H1 (cell line): Measurements from ENCODE around the gene CAPN8. TPM values are rescaled to one million over a fixed set of nuclear protein-coding genes. Genes with fewer than 3 reads are reported as not detected.

Experiments
- CTCF ChIA-PET: fragments of 300-600 bp; sonication (Branson Sonifier 250); formaldehyde crosslinking; loops from one replicate; lab custom pipeline; 2021; ENCODE audit not compliant: partially characterized antibody; lab: Charles Lee
- POLR2A ChIA-PET: fragments of 300-600 bp; sonication (Branson Sonifier 250); formaldehyde crosslinking; loops from one replicate; lab custom pipeline; 2021; ENCODE audit warnings: inconsistent platforms; ENCODE audit not compliant: partially characterized antibody; lab: Charles Lee
- DNase-seq, 2 experiments: peaks; one replicate each; pipeline versions ENCODE4 v3.0.0 to v3.0.0-alpha.2; 2010 to 2022; ENCODE audit warnings: low spot score in 2 of 2, low read depth in 1 of 2, mixed read lengths in 1 of 2
- FAIRE-seq: peaks from 2 replicates; lab custom pipeline; 2011; peaks lifted over from hg19 to GRCh38; lab: Jason Lieb, UNC
- H2AFZ ChIP-seq: 2 replicates; pipeline ENCODE4 v1.8.1; 2012; ENCODE audit warnings: low read length, inconsistent platforms
- H2AK5ac ChIP-seq: 2 replicates; pipeline ENCODE4 v1.6.1; 2013; ENCODE audit warnings: low read depth, low read length
- H2BK120ac ChIP-seq: replicated peaks from 2 replicates; pipeline ENCODE3; 2013; ENCODE audit warnings: low read depth, low read length, inconsistent platforms
- H2BK12ac ChIP-seq: 2 replicates; pipeline ENCODE4 v1.6.1; 2013; ENCODE audit warnings: low read depth, low read length
- H2BK15ac ChIP-seq: 2 replicates; pipeline ENCODE4 v1.6.1; 2013; ENCODE audit warnings: low read length
- H2BK20ac ChIP-seq: 2 replicates; pipeline ENCODE4 v1.6.1; 2013; ENCODE audit warnings: low read length
- H2BK5ac ChIP-seq: 2 replicates; pipeline ENCODE4 v1.6.1; 2013; ENCODE audit warnings: low read depth, low read length
- H3K14ac ChIP-seq: 2 replicates; pipeline ENCODE4 v1.6.1; 2013; ENCODE audit warnings: inconsistent platforms; ENCODE audit not compliant: insufficient read length
- H3K18ac ChIP-seq: 2 replicates; pipeline ENCODE4 v1.6.1; 2013; ENCODE audit warnings: low read length; ENCODE audit errors: extremely low read depth
- H3K23ac ChIP-seq: 2 replicates; pipeline ENCODE4 v1.6.1; 2013; ENCODE audit warnings: inconsistent platforms; ENCODE audit not compliant: insufficient read length
- H3K23me2 ChIP-seq: 2 replicates; pipeline ENCODE4 v1.6.1; 2013; ENCODE audit warnings: low read depth, low read length
- H3K27ac ChIP-seq: 2 replicates; pipeline ENCODE4 v1.6.1; 2011; ENCODE audit warnings: low read depth, low read length, inconsistent platforms
- H3K27me3 ChIP-seq, 4 experiments: replicated peaks in 1 of 4; 1 replicate in 1 of 4; 2 replicates in 3 of 4; pipeline versions ENCODE4 v1.6.1 to v1.8.1; 2011 to 2013; ENCODE audit warnings: low read length in 3 of 4, mild to moderate bottlenecking in 3 of 4, inconsistent platforms in 2 of 4, mixed read lengths in 2 of 4, moderate library complexity in 1 of 4; ENCODE audit not compliant: control insufficient read depth in 3 of 4, insufficient read depth in 3 of 4; ENCODE audit errors: extremely low read depth in 1 of 4
- H3K36me3 ChIP-seq, 4 experiments: 2 replicates each; pipeline versions ENCODE4 v1.6.1 to v1.8.1; 2011 to 2013; ENCODE audit warnings: mild to moderate bottlenecking in 4 of 4, low read length in 3 of 4, moderate library complexity in 2 of 4, control low read depth in 1 of 4, inconsistent platforms in 1 of 4; ENCODE audit not compliant: insufficient read depth in 4 of 4, control insufficient read depth in 2 of 4
- H3K4ac ChIP-seq: replicated peaks from 2 replicates; pipeline ENCODE3; 2013; ENCODE audit warnings: low read length, low read depth, mixed read lengths, inconsistent platforms; ENCODE audit not compliant: insufficient read length
- H3K4me1 ChIP-seq, 4 experiments: replicated peaks in 1 of 4; 1 replicate in 1 of 4; 2 replicates in 3 of 4; pipeline versions ENCODE4 v1.6.1 to v1.8.1; 2011 to 2013; ENCODE audit warnings: low read length in 3 of 4, inconsistent platforms in 2 of 4, mixed read lengths in 1 of 4; ENCODE audit not compliant: insufficient read depth in 4 of 4, control insufficient read depth in 3 of 4
- H3K4me2 ChIP-seq, 2 experiments: 2 replicates each; pipeline versions ENCODE4 v1.6.1 to v1.8.1; 2011 to 2013; ENCODE audit warnings: low read depth in 2 of 2, low read length in 2 of 2, control low read depth in 1 of 2, inconsistent platforms in 1 of 2, mild to moderate bottlenecking in 1 of 2; ENCODE audit not compliant: insufficient read depth in 1 of 2
- H3K4me3 ChIP-seq, 4 experiments: fragments of 200-600, 300-600 bp in 1 of 4; sonication (generic), shearing (Covaris generic), sonication (Bioruptor Twin) in 1 of 4; 2 replicates each; pipeline versions ENCODE4 v1.5.1 to v1.8.1; 2011 to 2016; ENCODE audit warnings: low read length in 4 of 4, low read depth in 3 of 4, control low read depth in 2 of 4, inconsistent platforms in 2 of 4, mild to moderate bottlenecking in 2 of 4, mixed read lengths in 1 of 4, moderate library complexity in 1 of 4; ENCODE audit not compliant: insufficient read depth in 2 of 4; ENCODE audit errors: extremely low read depth in 1 of 4
- H3K56ac ChIP-seq: replicated peaks from 2 replicates; pipeline ENCODE3; 2013; ENCODE audit warnings: low read depth, mild to moderate bottlenecking, mixed read lengths, low read length, inconsistent platforms; ENCODE audit not compliant: insufficient read length
- H3K79me1 ChIP-seq: 2 replicates; pipeline ENCODE4 v1.6.1; 2013; ENCODE audit warnings: low read depth, low read length, control low read depth
- H3K79me2 ChIP-seq, 2 experiments: 2 replicates each; pipeline versions ENCODE4 v1.6.1 to v1.8.1; 2012 to 2013; ENCODE audit warnings: low read length in 2 of 2, mild to moderate bottlenecking in 2 of 2, inconsistent platforms in 1 of 2; ENCODE audit not compliant: insufficient read depth in 2 of 2, control insufficient read depth in 1 of 2
- H3K9ac ChIP-seq, 4 experiments: replicated peaks in 1 of 4; 1 replicate in 1 of 4; 2 replicates in 3 of 4; pipeline versions ENCODE4 v1.6.1 to v1.8.1; 2011 to 2013; ENCODE audit warnings: low read depth in 3 of 4, low read length in 3 of 4, control low read depth in 2 of 4, mild to moderate bottlenecking in 2 of 4, moderate library complexity in 2 of 4, inconsistent platforms in 1 of 4; ENCODE audit errors: extremely low read depth in 1 of 4
- H3K9me3 ChIP-seq, 2 experiments: 2 replicates each; pipeline versions ENCODE4 v1.6.1 to v1.8.1; 2012 to 2013; ENCODE audit warnings: mild to moderate bottlenecking in 2 of 2, moderate library complexity in 2 of 2, control low read depth in 1 of 2, inconsistent platforms in 1 of 2, low read depth in 1 of 2, low read length in 1 of 2, mixed read lengths in 1 of 2; ENCODE audit not compliant: insufficient read depth in 2 of 2
- H4K20me1 ChIP-seq, 2 experiments: replicated peaks in 1 of 2; 2 replicates each; pipeline versions ENCODE3 to v1.8.1; 2011 to 2013; ENCODE audit warnings: inconsistent platforms in 2 of 2, low read length in 2 of 2, mild to moderate bottlenecking in 1 of 2; ENCODE audit not compliant: insufficient read depth in 2 of 2, control insufficient read depth in 1 of 2
- H4K5ac ChIP-seq: 2 replicates; pipeline ENCODE4 v1.6.1; 2013; ENCODE audit warnings: low read length, low read depth, mixed read lengths, inconsistent platforms; ENCODE audit not compliant: insufficient read length
- H4K8ac ChIP-seq: 2 replicates; pipeline ENCODE4 v1.8.0; 2013; ENCODE audit warnings: mild to moderate bottlenecking, moderate library complexity, low read length, inconsistent platforms; ENCODE audit not compliant: insufficient read depth; ENCODE audit errors: extremely low read depth
- H4K91ac ChIP-seq: replicated peaks from 2 replicates; pipeline ENCODE3; 2013; ENCODE audit warnings: low read length, mixed read lengths, inconsistent platforms; ENCODE audit not compliant: insufficient read length
- BCL11A ChIP-seq, 2 experiments: IDR thresholded peaks; one replicate each; pipeline ENCODE4 v1.6.1; 2011; ENCODE audit warnings: low read depth in 2 of 2, low read length in 2 of 2, mild to moderate bottlenecking in 2 of 2
- CTBP2 ChIP-seq: IDR thresholded peaks from 2 replicates; pipeline ENCODE4 v1.7.0; 2011; ENCODE audit warnings: borderline replicate concordance, mild to moderate bottlenecking, moderate library complexity, mixed read lengths, low read length; ENCODE audit not compliant: insufficient read depth, insufficient read length
- GABPA ChIP-seq: IDR thresholded peaks from 2 replicates; pipeline ENCODE4 v1.6.1; 2011; ENCODE audit warnings: mild to moderate bottlenecking, low read length, moderate library complexity, borderline replicate concordance; ENCODE audit not compliant: insufficient read depth
- HDAC2 ChIP-seq, 2 experiments: fragments of 300-600 bp in 1 of 2; sonication (generic) in 1 of 2; IDR thresholded peaks; 2 replicates each; pipeline ENCODE4 v1.6.1; 2011 to 2012; ENCODE audit warnings: low read depth in 2 of 2, low read length in 2 of 2, mild to moderate bottlenecking in 2 of 2, moderate library complexity in 2 of 2, borderline replicate concordance in 1 of 2, inconsistent platforms in 1 of 2
- KDM5A ChIP-seq: fragments of 200-600 bp; IDR thresholded peaks from 2 replicates; pipeline ENCODE4 v1.7.1; 2012; ENCODE audit warnings: mild to moderate bottlenecking, low read length, inconsistent platforms, mixed read lengths
- POLR2A ChIP-seq, 2 experiments: IDR thresholded peaks; 1 replicate in 1 of 2; 2 replicates in 1 of 2; pipeline ENCODE4 v1.6.1; 2011; ENCODE audit warnings: low read depth in 2 of 2, low read length in 2 of 2, mild to moderate bottlenecking in 2 of 2; ENCODE audit errors: control extremely low read depth in 1 of 2
- RBBP5 ChIP-seq: IDR thresholded peaks from 2 replicates; pipeline ENCODE4 v1.7.1; 2012; ENCODE audit warnings: low read depth, mild to moderate bottlenecking, inconsistent platforms, low read length, moderate library complexity, borderline replicate concordance
- SAP30 ChIP-seq: fragments of 300-600 bp; sonication (generic); IDR thresholded peaks from 2 replicates; pipeline ENCODE4 v1.7.1; 2012; ENCODE audit warnings: low read length, moderate library complexity, mild to moderate bottlenecking, inconsistent platforms; ENCODE audit not compliant: insufficient read depth, insufficient replicate concordance
- SIN3A ChIP-seq, 2 experiments: IDR thresholded peaks in 1 of 2; conservative IDR thresholded peaks in 1 of 2; 2 replicates each; pipeline ENCODE4 v1.6.1; 2011 to 2012; ENCODE audit warnings: low read length in 2 of 2, improper control_type of control experiment in 1 of 2, low read depth in 1 of 2, mild to moderate bottlenecking in 1 of 2
- SUZ12 ChIP-seq: fragments of 200-600 bp; sonication (generic); IDR thresholded peaks from 2 replicates; pipeline ENCODE4 v1.6.1; 2012; ENCODE audit warnings: mild to moderate bottlenecking, inconsistent platforms, low read length, moderate library complexity, mixed read lengths
- TCF12 ChIP-seq: IDR thresholded peaks from 2 replicates; pipeline ENCODE4 v1.6.1; 2011; ENCODE audit warnings: low read depth, mild to moderate bottlenecking, low read length
- TEAD4 ChIP-seq: IDR thresholded peaks from 2 replicates; pipeline ENCODE4 v1.6.1; 2012; ENCODE audit warnings: low read depth, low read length, inconsistent platforms, mixed read lengths
- WGBS, 2 experiments: shearing (Covaris generic) in 1 of 2; methylation state at CpG; one replicate each; pipeline versions ENCODE4 v1.1.6 to v1.1.7; 2013 to 2015; ENCODE audit warnings: low lambda C conversion rate in 2 of 2, mixed read lengths in 2 of 2, inconsistent platforms in 1 of 2, low coverage in 1 of 2, missing lambda C conversion rate in 1 of 2; ENCODE audit not compliant: insufficient replicate concordance in 2 of 2, insufficient coverage in 1 of 2, insufficient read length in 1 of 2; ENCODE audit errors: extremely low coverage in 1 of 2, missing lambda C conversion rate in 1 of 2; 5-methylcytosine and 5-hydroxymethylcytosine counted together
- polyA plus RNA-seq, 7 experiments: library from polyadenylated mRNA; depleted of rRNA in 3 of 7; stranded (reverse) in 5 of 7; unstranded in 2 of 7; fragments of >200 nt in 5 of 7; fragments of 200-250 nt in 2 of 7; gene quantifications; 1 replicate in 5 of 7; 2 replicates in 1 of 7; 4 replicates in 1 of 7; pipeline versions ENCODE4 v1.2.1 to v1.2.3, GENCODE V29; 2011 to 2013; ENCODE audit warnings: missing spikeins in 2 of 7, mixed read lengths in 2 of 7
- total RNA-seq: library from RNA; stranded (reverse); fragmentation: NEBNext Ultra II Directional; extraction: Animal tissue kit (Norgen Biotek cat#: 25700); gene quantifications from 2 replicates; pipeline ENCODE4 v1.2.1, GENCODE V29; 2021

The CAPN8 gene
- total and polyA plus RNA-seq, 2 of the 8 experiments (the other 6 are each of a cell fraction or from before 2014, with no cell fraction given) = 0.20 to 0.26 TPM

- no peak overlapping the region for H4K8ac ChIP-seq
- H3K23ac ChIP-seq = no peak overlapping the region
- no peak overlapping the region for H2AK5ac ChIP-seq
- peaks cover 8 to 18% (median 12%) of the 10 kb centered on the region in 4 experiments for H3K4me1 ChIP-seq
- no peaks in the 10 kb centered on the region for H4K20me1 ChIP-seq
- H3K4me3 ChIP-seq = no peak overlapping the region
- H3K18ac ChIP-seq = peak overlapping the region; percentile 21; the same call in 1 of the 2 replicates
- H3K14ac ChIP-seq = no peak overlapping the region
- H3K27me3 ChIP-seq = peaks cover 0 to 2% (median 0%) of the 10 kb centered on the region in 4 experiments; a peak in 1 of 7 replicates
- no peak overlapping the region for H3K27ac ChIP-seq
- DNase-seq = no peak
- H4K5ac ChIP-seq = no peak overlapping the region
- no peaks in the 10 kb centered on the region for H3K79me1 ChIP-seq
- no peak overlapping the region for H3K9ac ChIP-seq
- no peaks in the 10 kb centered on the region for H3K9me3 ChIP-seq
- no peak overlapping the region for H2BK5ac ChIP-seq
- H4K91ac ChIP-seq = no peak overlapping the region
- ChIA-PET POLR2A (no interaction called here), CTCF (interaction anchor here (0.6 to 2.4 kb wide), 3 partner anchors 12 to 95 kb away, joined by 3 to 10 read pairs (median 6); no protein-coding TSS in a partner anchor)
- H3K23me2 ChIP-seq = no peaks in the 10 kb centered on the region
- H3K56ac ChIP-seq = no peak overlapping the region
- no peaks in the 10 kb centered on the region for H3K79me2 ChIP-seq
- no peaks in the 10 kb centered on the region for H3K36me3 ChIP-seq
- no peak for FAIRE-seq
- H2BK15ac ChIP-seq = no peak overlapping the region
- 84% methylated on average over 8 of the region's 8 CpGs; no CpG with 5 or more reads in 1 of the 2 experiments for WGBS, 2 experiments
- no peak overlapping the region for H2BK12ac ChIP-seq
- no peak overlapping the region for H2BK20ac ChIP-seq
- no peak overlapping the region for H2BK120ac ChIP-seq
- H2AFZ ChIP-seq = no peak overlapping the region
- no peak overlapping the region for H3K4ac ChIP-seq
- H3K4me2 ChIP-seq = no peak overlapping the region
- TF ChIP-seq SUZ12 (no peak), HDAC2 (IDR thresholded peaks at IDR 0.05; ENCODE audit: borderline replicate concordance in 1 of 2, low read depth in 2 of 2, low read length in 2 of 2) (no peak), CTBP2 (no peak), BCL11A (IDR thresholded peaks at IDR 0.05; ENCODE audit: low read depth in 2 of 2, low read length in 2 of 2) (no peak), TCF12 (no peak), RBBP5 (no peak), SIN3A (conservative IDR thresholded peaks at IDR 0.05 in 1 of 2, IDR thresholded peaks at IDR 0.05 in 1 of 2; ENCODE audit: low read depth in 1 of 2, low read length in 2 of 2) (no peak), SAP30 (no peak), KDM5A (no peak), POLR2A (IDR thresholded peaks at IDR 0.05; ENCODE audit: control extremely low read depth in 1 of 2, low read depth in 2 of 2, low read length in 2 of 2) (no peak), TEAD4 (no peak), GABPA (no peak)
Measured at GRCh38 chr1:223651291-223651991, 14.1 kb downstream of the CAPN8 start.
